ENCODE results near the gene MUC7.

DNA sequence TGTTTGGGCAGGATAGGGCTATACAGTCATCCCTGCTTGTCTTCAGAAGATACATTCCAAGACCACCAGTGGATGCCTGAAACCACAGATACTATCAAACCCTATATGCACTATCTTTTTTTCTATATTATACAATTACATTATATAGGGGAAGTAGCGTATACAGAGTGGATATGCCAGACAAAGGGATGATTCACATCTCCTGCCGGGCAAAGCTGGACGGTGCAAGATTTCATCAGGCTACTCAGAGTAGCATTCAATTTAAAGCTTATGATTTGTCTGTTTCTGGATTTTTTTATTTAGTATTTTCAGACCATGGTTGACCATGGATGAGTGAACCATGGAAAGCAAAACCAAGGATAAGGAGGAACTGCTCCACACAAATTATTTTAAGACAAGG, 39.4 kb downstream of the MUC7 start:
- TF ChIP-seq, protein P1, sequence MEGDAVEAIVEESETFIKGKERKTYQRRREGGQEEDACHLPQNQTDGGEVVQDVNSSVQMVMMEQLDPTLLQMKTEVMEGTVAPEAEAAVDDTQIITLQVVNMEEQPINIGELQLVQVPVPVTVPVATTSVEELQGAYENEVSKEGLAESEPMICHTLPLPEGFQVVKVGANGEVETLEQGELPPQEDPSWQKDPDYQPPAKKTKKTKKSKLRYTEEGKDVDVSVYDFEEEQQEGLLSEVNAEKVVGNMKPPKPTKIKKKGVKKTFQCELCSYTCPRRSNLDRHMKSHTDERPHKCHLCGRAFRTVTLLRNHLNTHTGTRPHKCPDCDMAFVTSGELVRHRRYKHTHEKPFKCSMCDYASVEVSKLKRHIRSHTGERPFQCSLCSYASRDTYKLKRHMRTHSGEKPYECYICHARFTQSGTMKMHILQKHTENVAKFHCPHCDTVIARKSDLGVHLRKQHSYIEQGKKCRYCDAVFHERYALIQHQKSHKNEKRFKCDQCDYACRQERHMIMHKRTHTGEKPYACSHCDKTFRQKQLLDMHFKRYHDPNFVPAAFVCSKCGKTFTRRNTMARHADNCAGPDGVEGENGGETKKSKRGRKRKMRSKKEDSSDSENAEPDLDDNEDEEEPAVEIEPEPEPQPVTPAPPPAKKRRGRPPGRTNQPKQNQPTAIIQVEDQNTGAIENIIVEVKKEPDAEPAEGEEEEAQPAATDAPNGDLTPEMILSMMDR (IDR thresholded peaks at IDR 0.05) = no peak
- no peak for TF ChIP-seq POLR2A (IDR thresholded peaks at IDR 0.05)

All from Peyer's patch (tissue), 4 donors.